Retinal pigment epithelial cell (primary cell): Measurements from ENCODE around the gene FOXK1.
A peak's percentile ranks its signal among the peaks of the same experiment; 100 is the strongest.
"Not testable (repeated sequence)": the region's sequence is repeated elsewhere in the genome, so short reads cannot be mapped to it uniquely, and the experiment has no call there.

Experiments used
- DNase-seq: peaks from one replicate; pipeline ENCODE4 v3.0.0-alpha.2; 2010; ENCODE audit warnings: low read depth
- H3K4me3 ChIP-seq: 2 replicates; pipeline ENCODE4 v1.5.1; 2011; ENCODE audit warnings: mild to moderate bottlenecking, low read length, control low read depth, moderate library complexity
- CTCF ChIP-seq: conservative IDR thresholded peaks from 2 replicates; pipeline ENCODE4 v1.5.1; 2011; ENCODE audit warnings: low read depth, low read length, control low read depth, inconsistent platforms

The FOXK1 gene

GRCh38 chr7:4642468-4643203, 39.5 kb upstream of the FOXK1 start:
- peak overlapping the region; percentile 67 for H3K4me3 ChIP-seq
- DNase-seq: no peak
- no peak for TF ChIP-seq CTCF

GRCh38 chr7:4643204-4643471, 39.0 kb upstream of the FOXK1 start:
- not testable (repeated sequence) for DNase-seq, H3K4me3 ChIP-seq

GRCh38 chr7:4645246-4645645, 36.8 kb upstream of the FOXK1 start:
- no peak overlapping the region for H3K4me3 ChIP-seq
- no peak for TF ChIP-seq CTCF
- no peak for DNase-seq

- no peak for DNase-seq
- H3K4me3 ChIP-seq: no peak overlapping the region
- no peak for TF ChIP-seq CTCF
Measured at GRCh38 chr7:4648111-4648510, 34.0 kb upstream of the FOXK1 start.

GRCh38 chr7:4650433-4651047, 31.6 kb upstream of the FOXK1 start:
- no peak overlapping the region for H3K4me3 ChIP-seq
- peak; percentile 61 for DNase-seq
- TF ChIP-seq CTCF: peak; percentile 10

- no peak for DNase-seq
- H3K4me3 ChIP-seq: no peak overlapping the region
- TF ChIP-seq CTCF: no peak
Measured at GRCh38 chr7:4653771-4654170, 28.3 kb upstream of the FOXK1 start.

- no peak for DNase-seq
- no peak overlapping the region for H3K4me3 ChIP-seq
- TF ChIP-seq CTCF: no peak
Measured at GRCh38 chr7:4655311-4655710, 26.8 kb upstream of the FOXK1 start.
